A204.1 (cell line): ENCODE results near the gene TMEM86B.

Source experiments
- FAIRE-seq: peaks from 2 replicates; lab custom pipeline; 2012; peaks lifted over from hg19 to GRCh38; lab: Jason Lieb, UNC

Gene TMEM86B

DNA sequence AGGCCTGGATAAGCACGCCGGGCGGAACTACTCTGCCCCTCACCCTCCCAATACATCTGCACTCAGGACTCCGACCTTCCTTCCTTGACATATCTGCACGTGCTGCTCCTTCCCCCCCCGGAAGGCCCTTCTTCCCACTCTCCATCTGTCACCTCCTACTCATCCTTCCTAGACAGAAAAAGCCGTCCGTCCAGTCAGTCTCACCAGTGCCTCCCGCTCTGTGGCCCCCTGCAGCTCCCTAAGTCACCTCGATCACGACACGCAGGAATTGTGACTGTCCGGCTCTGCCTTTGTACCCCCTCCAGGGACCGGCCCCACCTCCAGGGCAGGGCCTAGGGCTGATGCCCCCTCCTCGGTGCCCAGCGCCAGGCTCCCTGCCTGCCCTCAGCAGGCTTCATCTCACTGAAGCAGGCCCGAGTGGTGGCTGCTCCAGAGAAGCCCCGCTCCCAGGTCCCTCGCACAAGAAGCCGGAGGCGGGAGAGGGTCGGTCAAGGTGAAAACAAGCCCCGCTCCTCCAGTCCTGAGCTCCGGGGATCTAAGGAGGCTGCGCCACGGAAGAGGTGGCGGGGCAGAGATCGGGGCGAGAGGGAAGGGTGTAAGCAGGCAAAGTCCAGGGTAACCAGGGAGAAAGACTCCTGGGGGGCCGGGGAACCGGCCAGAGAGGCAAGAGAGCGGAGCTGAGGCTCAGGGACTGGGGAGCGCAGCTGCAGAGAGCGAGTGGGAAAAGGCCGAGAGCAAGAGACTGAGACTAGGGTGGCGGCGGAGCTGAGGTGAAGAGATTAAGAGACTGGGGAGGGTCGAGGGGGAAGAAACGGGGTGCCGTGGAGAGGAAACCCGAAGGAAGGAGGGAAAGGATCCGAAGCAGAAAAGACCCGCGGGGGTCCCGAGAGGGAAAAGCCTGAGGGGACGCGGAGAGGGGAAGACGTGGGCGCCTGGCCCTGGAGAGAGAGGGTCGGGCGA lies 29.2 kb upstream of the TMEM86B start:
- no peak for FAIRE-seq

GRCh38 chr19:55256562-55257460 lies 28.2 kb upstream of the TMEM86B start:
- no peak for FAIRE-seq

GRCh38 chr19:55255618-55256423 lies 27.3 kb upstream of the TMEM86B start:
- no peak for FAIRE-seq

- no peak for FAIRE-seq
These were observed 26.0 kb upstream of the TMEM86B start for GRCh38 chr19:55254625-55254977.

- no peak for FAIRE-seq
These were observed 25.5 kb upstream of the TMEM86B start for GRCh38 chr19:55253842-55254624.

- FAIRE-seq = no peak
These were observed 24.4 kb upstream of the TMEM86B start for GRCh38 chr19:55252760-55253663.

DNA sequence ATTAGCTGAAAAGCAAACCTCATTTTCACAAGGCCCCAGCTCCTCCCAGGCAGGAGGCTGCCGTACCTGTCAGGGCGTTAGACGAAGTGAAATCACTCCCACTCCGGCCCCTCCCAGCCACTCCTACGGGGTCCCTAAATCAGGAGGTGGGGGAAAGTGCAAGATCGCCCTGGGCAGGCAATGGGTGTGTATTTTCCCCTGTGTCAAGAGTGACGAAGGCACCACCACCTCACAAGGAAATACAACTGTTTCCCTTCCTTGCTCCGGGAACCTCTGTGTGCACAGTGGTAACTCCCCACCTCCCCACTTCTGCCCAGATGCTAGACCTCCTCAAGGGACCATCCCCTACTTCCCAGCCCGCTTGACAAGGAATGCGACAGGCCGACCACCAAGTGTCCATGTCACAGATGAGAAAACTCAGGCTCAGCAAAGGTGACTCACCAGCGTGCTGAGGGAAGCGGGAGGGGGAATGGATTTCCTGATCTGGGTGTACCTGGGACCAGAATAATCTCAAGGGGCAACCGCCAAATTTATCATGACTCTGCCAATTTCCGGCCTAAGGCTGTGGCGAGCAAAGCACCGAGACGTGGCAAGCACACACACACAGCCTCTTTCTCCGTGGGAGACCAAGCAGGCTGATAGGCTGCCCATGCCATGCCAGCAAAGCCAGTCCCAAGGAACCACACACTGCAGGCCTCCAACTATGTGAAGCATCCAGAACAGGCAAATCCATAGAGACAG lies 22.9 kb upstream of the TMEM86B start:
- FAIRE-seq = no peak

DNA sequence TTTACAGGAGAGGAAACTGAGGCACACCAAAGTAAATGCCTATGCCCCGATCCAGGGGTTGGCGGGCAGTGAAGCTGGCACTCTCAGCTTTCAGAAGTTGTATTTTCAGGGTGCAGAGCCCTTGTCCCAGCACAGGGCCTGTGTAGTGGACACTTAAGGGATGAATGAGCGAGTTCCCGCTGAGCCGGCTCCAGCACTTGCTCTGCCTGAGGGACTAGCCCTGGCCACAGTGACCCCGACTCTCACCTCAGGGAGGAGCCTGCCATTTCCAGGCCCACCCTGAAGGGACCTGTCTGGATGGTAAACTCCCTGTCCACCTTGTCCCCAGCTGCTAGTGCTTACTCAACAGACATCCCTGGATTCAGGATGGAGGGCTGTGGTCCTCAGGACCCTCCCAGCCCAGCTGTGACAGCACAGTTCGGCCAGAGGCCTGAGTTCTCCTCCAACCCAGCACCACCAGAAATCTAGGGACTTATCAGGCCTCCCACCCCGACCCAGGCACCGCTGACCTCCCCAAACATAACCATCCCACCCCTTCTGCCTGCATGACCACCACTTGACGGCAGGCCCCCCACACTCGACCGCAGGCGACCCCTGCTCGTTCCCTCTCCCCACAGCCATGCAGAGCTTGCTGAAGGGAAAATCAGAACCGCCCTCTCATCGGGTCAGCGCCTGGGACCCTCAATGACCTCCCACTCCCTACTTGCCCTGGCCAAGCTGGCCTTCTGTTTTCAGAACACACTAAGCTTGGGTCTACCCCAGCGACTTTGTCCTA lies 21.9 kb upstream of the TMEM86B start:
- FAIRE-seq = no peak

DNA sequence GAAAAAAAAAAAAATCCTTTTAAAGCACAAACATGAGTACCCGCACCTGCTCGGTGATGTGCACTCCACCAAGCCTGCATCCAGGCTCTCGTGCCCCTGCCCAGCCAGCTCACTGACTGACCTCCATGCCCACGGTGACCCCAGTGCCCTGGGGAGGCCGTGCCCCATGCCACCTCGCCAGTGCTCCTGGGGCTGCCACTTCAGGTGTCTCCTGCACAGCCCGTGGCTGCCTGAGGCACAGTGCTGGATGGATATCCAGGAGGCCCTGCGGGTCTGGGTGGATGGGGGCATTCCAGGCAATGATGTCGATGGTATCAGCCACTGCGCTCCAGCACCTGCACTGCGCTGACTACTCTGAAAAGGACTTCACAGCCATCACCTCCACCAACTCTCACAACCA lies 21.3 kb upstream of the TMEM86B start:
- FAIRE-seq = no peak

DNA sequence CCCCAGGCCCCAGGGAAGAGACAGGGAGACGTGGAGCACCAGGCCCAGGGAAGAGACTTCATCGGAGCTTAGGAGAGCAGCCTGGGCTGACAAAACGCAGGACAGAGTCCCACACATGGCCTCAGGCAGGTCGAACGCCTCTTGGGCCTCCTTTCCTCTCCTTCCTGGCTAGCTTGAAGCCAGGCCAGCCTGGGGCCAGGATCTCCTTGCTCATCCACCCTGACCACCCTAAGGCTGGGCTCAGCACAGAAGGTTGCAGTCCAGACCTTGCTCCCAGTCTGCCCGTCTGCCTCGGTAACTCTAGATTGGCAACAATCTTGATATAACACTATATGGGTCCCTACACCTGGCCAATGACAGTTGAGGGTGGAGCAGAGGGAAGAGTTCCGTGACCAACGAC lies 20.1 kb upstream of the TMEM86B start:
- no peak for FAIRE-seq

DNA sequence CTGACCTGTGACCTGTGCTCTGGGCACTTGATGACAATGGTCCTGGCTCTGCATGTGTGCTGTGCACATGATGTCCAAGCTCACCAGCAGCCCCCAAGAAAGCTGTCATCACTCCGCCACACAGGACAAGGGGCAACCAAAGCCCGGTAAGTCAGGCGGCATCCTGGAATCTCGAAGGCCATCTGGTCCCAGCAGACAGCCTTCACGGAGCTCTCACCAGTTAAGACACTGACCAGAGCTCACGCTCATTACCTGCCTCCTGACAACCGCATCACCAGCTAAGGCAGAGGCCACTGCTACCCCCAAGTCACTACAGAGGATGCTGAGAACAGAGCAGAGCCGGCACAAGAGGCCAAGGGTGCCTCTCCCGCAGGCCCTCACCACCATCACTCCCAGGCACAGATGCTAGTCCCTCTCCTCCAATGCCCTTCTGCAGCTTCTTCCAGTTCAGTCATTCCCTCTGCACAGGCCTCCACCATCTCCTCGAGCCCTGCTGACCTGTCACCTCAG lies 19.7 kb upstream of the TMEM86B start:
- FAIRE-seq = no peak

DNA sequence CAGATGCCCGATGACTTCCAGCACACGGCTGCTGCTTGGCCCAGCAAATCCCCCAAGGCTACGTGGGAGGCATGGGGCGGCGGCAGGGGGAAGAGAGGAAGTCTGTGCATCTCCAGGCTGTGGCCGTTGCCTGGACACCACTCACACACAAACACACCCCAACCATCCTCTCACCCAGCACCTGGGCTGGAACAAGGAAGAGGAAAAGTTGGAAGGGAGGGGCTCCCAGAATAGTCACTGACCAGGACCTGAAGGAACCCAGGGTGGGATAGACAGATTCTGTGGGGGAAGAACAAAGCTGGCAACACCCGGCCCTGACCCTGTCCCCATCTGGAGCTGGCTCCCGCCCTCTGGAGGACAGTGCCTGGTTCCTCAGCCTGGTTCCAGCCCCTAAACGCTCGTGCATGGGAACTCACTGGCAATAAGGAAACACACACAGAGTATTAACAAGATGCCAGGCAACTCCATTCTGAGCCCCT lies 19.1 kb upstream of the TMEM86B start:
- FAIRE-seq = no peak

- FAIRE-seq = no peak
These were observed 18.2 kb upstream of the TMEM86B start for GRCh38 chr19:55246462-55247451.

DNA sequence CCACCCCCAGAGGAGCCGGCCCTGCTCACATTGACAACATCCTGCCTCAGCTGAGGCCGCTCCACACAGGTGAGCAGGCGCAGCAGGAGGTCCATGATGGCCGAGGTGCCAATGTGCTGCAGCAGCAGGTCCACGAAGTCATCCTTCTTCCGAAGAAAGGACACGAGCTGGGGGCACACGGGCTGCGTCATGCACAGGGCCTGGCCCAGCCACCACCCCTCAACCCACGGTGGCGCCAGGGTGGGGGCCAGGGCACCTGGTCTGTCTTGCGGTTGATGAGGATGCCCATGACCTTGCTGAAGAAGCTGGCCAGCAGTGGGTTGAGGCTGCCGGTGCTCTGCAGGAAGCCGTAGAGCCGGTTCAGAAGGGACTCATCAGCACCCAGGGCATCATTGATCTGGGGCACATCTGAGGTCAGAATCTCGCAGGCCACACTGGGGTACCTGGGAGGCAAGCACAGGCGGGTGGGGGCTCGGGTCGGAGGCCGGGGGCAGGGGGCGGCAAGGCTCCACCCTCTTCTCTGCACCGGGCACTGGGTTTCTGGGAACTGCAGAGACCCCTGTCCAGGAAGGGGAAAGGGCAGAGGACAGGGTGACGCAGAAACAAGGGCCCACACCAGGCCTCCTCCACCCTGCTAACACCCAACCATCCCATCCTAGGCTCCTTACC lies 16.8 kb upstream of the TMEM86B start:
- no peak for FAIRE-seq

DNA sequence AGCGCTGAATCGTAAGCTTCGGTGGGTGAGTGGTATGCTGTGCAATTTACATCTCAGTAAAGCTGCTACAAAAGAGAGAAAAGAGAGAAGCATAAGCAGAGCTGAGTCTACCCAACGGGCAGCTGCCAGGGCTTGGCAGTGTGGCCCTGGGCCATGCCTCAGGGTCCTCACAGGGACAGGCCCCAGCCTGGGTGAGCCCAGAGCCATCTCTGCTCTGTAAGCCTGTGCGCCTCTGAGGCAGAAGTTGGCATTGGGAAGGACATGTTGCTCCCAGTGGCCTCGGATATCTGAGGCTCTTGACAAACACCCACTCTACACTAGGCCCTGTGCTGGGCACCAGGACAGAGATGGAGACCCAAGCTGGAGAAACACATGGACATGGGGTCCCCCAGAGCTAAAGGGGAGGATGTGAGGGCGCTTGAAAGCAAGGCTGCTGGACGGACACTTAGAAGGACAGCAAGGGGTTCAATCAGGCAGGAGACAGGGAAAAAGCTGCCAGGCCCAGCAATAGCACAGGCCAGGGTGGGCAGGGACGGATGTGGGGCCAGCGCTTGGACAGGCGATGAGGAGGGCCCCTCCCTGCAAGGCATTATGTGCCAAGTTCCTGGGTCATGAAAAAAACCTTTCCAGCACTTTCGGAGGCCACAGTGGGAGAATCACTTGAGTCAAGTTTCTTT lies 15.6 kb upstream of the TMEM86B start:
- FAIRE-seq = no peak

GRCh38 chr19:55242517-55242916 lies 14.0 kb upstream of the TMEM86B start:
- no peak for FAIRE-seq
